NB4 (cell line): Measurements from ENCODE around the gene BNC2.

Experiments
- MAX ChIP-seq: IDR thresholded peaks from 2 replicates; pipeline ENCODE4 v1.6.1; 2011; ENCODE audit warnings: low read depth, low read length
- MYC ChIP-seq: IDR thresholded peaks from 2 replicates; pipeline ENCODE4 v1.6.1; 2011; ENCODE audit warnings: low read depth, low read length
- POLR2A ChIP-seq: IDR thresholded peaks from 2 replicates; pipeline ENCODE4 v1.6.1; 2011; ENCODE audit warnings: mild to moderate bottlenecking; ENCODE audit not compliant: insufficient read length; ENCODE audit errors: extremely low read depth
- TF ChIP-seq, protein P1 (sequence below): IDR thresholded peaks from one replicate; pipeline ENCODE4 v1.5.1; 2012; ENCODE audit warnings: low read depth, low read length

DNA sequence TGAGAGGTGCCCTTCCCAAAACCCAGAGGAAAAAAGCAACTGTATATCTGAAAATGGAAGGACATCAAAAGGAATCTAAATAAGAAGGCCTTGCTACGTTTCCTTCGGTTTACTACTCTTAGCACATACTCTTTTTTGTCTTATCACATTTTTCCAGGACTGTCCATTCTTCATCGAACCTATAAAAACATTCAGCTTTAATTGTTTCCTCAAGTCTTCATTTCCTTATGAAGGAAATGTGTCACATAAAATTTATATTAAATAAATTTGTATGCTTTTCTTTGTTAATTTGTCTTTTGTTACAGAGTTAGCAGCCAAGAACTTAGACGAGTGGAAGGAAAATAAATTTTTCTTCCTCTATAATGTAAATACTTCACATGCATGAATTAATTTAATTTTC, 255.0 kb downstream of the BNC2 start:
- TF ChIP-seq, protein P1, sequence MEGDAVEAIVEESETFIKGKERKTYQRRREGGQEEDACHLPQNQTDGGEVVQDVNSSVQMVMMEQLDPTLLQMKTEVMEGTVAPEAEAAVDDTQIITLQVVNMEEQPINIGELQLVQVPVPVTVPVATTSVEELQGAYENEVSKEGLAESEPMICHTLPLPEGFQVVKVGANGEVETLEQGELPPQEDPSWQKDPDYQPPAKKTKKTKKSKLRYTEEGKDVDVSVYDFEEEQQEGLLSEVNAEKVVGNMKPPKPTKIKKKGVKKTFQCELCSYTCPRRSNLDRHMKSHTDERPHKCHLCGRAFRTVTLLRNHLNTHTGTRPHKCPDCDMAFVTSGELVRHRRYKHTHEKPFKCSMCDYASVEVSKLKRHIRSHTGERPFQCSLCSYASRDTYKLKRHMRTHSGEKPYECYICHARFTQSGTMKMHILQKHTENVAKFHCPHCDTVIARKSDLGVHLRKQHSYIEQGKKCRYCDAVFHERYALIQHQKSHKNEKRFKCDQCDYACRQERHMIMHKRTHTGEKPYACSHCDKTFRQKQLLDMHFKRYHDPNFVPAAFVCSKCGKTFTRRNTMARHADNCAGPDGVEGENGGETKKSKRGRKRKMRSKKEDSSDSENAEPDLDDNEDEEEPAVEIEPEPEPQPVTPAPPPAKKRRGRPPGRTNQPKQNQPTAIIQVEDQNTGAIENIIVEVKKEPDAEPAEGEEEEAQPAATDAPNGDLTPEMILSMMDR = no peak
- no peak for TF ChIP-seq MAX
- TF ChIP-seq POLR2A = no peak
- TF ChIP-seq MYC = no peak
